Measurements from ENCODE around the gene KRT75.

- TF ChIP-seq, protein P1, sequence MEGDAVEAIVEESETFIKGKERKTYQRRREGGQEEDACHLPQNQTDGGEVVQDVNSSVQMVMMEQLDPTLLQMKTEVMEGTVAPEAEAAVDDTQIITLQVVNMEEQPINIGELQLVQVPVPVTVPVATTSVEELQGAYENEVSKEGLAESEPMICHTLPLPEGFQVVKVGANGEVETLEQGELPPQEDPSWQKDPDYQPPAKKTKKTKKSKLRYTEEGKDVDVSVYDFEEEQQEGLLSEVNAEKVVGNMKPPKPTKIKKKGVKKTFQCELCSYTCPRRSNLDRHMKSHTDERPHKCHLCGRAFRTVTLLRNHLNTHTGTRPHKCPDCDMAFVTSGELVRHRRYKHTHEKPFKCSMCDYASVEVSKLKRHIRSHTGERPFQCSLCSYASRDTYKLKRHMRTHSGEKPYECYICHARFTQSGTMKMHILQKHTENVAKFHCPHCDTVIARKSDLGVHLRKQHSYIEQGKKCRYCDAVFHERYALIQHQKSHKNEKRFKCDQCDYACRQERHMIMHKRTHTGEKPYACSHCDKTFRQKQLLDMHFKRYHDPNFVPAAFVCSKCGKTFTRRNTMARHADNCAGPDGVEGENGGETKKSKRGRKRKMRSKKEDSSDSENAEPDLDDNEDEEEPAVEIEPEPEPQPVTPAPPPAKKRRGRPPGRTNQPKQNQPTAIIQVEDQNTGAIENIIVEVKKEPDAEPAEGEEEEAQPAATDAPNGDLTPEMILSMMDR (tag by site-specific recombination; IDR thresholded peaks at IDR 0.05), result no peak
- TF ChIP-seq ZNF350 (tag by site-specific recombination; IDR thresholded peaks at IDR 0.05) (no peak), EGR2 (tag by site-specific recombination; IDR thresholded peaks at IDR 0.05; ENCODE audit: low read depth) (no peak), SCRT1 (tag by site-specific recombination; IDR thresholded peaks at IDR 0.05; ENCODE audit: borderline replicate concordance) (no peak), ZNF777 (tag by site-specific recombination; IDR thresholded peaks at IDR 0.05; ENCODE audit: borderline replicate concordance) (no peak), ZBTB20 (tag by site-specific recombination; IDR thresholded peaks at IDR 0.05) (no peak), ZNF549 (tag by site-specific recombination; IDR thresholded peaks at IDR 0.05) (no peak)
Measured at GRCh38 chr12:52396656-52397055, 37.5 kb downstream of the KRT75 start.

Measured in HEK293 (cell line).